HL-60 (cell line): ENCODE results near the gene MED9.
A peak's percentile ranks its signal among the peaks of the same experiment; 100 is the strongest.

Experiments
- CTCF ChIP-seq: IDR thresholded peaks from one replicate; pipeline ENCODE4 v1.5.1; 2011; ENCODE audit warnings: low read length, control low read depth, inconsistent platforms; ENCODE audit not compliant: insufficient read depth
- POLR2AphosphoS5 ChIP-seq: IDR thresholded peaks from 2 replicates; pipeline ENCODE4 v1.6.1; 2012; ENCODE audit warnings: low read depth
- REST ChIP-seq: IDR thresholded peaks from 2 replicates; pipeline ENCODE4 v1.6.1; 2012; ENCODE audit warnings: low read depth; ENCODE audit not compliant: insufficient replicate concordance

DNA sequence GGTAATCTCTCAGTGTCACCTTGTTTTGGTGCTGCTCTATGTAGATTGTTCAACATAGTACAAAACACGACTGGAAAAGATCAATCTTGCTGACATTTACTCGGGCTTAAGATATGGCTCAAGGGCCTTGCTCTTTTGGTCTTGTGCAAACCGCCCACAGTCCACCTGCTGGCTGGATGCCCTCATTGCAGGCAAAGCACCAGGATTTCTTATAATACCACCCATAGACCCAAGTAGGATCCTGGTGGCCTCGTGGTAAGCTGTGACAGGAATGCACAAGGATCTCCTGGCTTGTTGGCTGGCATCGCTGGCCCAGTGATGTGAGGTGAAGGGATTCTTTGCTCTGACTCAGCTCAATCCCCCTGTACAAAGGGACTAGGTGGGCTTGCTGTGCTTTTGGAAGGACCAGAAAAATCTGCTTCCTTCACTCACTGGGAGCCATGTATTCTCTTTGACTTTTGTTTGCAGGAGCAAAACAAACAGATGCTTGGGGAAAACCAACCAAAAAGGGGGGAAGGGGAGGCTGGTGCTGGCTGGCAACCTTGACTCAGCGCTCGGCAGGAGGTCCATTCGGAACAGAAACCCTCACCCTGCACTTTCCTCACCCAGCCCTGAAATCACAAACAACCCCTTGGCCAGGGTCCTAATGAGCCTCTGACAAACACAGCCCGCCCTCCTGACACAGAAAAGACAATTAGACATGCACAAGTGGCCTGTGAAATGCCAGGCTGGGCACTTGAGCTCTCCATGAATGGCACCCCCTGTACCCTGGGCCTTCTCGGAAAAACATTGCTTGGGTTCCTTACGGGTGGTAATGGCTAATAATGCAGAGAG lies 36.6 kb upstream of the MED9 start:
- TF ChIP-seq CTCF = peak; percentile 21
- no peak for TF ChIP-seq REST
- TF ChIP-seq POLR2AphosphoS5 = no peak
